Endothelial cell of umbilical vein (primary cell): ENCODE results near the gene PPEF2. TPM values are rescaled to one million over a fixed set of nuclear protein-coding genes. Genes with fewer than 3 reads are reported as not detected.

Source experiments
- BruUV-seq: library from RNA; stranded (reverse); fragments of 400-500 nt; replicated peaks from 2 replicates; lab custom pipeline; 2021; lab: Mats Ljungman, UMichigan
- CTCF ChIA-PET: fragments of 300-600, 350-600 bp; sonication (Branson Sonifier 250); formaldehyde crosslinking; loops from one replicate; lab custom pipeline; 2021; ENCODE audit warnings: antibody characterized with exemption, inconsistent platforms; lab: Charles Lee
- POLR2A ChIA-PET: fragments of 300-600, 350-600 bp; sonication (Branson Sonifier 250); formaldehyde crosslinking; loops from one replicate; lab custom pipeline; 2021; ENCODE audit warnings: antibody characterized with exemption, inconsistent platforms; lab: Charles Lee
- DNase-seq: peaks from one replicate; pipeline ENCODE4 v3.0.0-alpha.2; 2011; ENCODE audit warnings: low read depth, low spot score
- FAIRE-seq: peaks from 2 replicates; lab custom pipeline; 2011; peaks lifted over from hg19 to GRCh38; lab: Jason Lieb, UNC
- H2AFZ ChIP-seq: 2 replicates; pipeline ENCODE4 v1.6.0; 2012; ENCODE audit warnings: low read depth, low read length, control low read depth, inconsistent platforms
- H3K27ac ChIP-seq: 2 replicates; pipeline ENCODE4 v1.5.1; 2011; ENCODE audit warnings: low read depth, mild to moderate bottlenecking, control low read depth, low read length, moderate library complexity; ENCODE audit not compliant: insufficient read depth
- H3K27me3 ChIP-seq, 2 experiments: 2 replicates each; pipeline versions ENCODE4 v1.6.0 to v1.6.1; 2011; ENCODE audit warnings: low read length in 2 of 2, mixed read lengths in 1 of 2; ENCODE audit not compliant: control insufficient read depth in 2 of 2, insufficient read depth in 2 of 2
- H3K36me3 ChIP-seq, 2 experiments: 2 replicates in 1 of 2; 3 replicates in 1 of 2; pipeline ENCODE4 v1.5.1; 2011; ENCODE audit warnings: low read length in 2 of 2, mild to moderate bottlenecking in 1 of 2, moderate library complexity in 1 of 2; ENCODE audit not compliant: control insufficient read depth in 2 of 2, insufficient read depth in 2 of 2; ENCODE audit errors: extremely low read depth in 1 of 2
- H3K4me1 ChIP-seq: 3 replicates; pipeline ENCODE4 v1.5.1; 2011; ENCODE audit warnings: mild to moderate bottlenecking, low read length; ENCODE audit not compliant: control insufficient read depth, insufficient read depth; ENCODE audit errors: extremely low read depth
- H3K4me2 ChIP-seq: 2 replicates; pipeline ENCODE4 v1.6.1; 2011; ENCODE audit warnings: low read length, control low read depth, mixed read lengths; ENCODE audit not compliant: insufficient read depth
- H3K4me3 ChIP-seq, 3 experiments: fragments of 200-600 bp in 1 of 3; sonication (generic), shearing (Covaris generic) in 1 of 3; replicated peaks in 1 of 3; 2 replicates each; pipeline ENCODE4 v1.5.1; 2011 to 2016; ENCODE audit warnings: control low read depth in 3 of 3, low read length in 3 of 3, mild to moderate bottlenecking in 2 of 3, inconsistent platforms in 1 of 3, low read depth in 1 of 3, moderate library complexity in 1 of 3; ENCODE audit not compliant: insufficient read depth in 1 of 3
- H3K79me2 ChIP-seq: 2 replicates; pipeline ENCODE4 v1.6.0; 2012; ENCODE audit warnings: low read length, inconsistent platforms; ENCODE audit not compliant: control insufficient read depth, insufficient read depth
- H3K9ac ChIP-seq: replicated peaks from 2 replicates; pipeline ENCODE3; 2011; ENCODE audit warnings: low read length, control low read depth; ENCODE audit not compliant: insufficient read depth; ENCODE audit errors: extremely low read depth
- H3K9me1 ChIP-seq: replicated peaks from 3 replicates; pipeline ENCODE4 v1.6.0; 2011; ENCODE audit warnings: mild to moderate bottlenecking, low read length; ENCODE audit not compliant: control insufficient read depth, insufficient read depth; ENCODE audit errors: extremely low read depth
- H3K9me3 ChIP-seq: replicated peaks from 2 replicates; pipeline ENCODE4 v1.5.1; 2012; ENCODE audit warnings: low read length, inconsistent platforms; ENCODE audit not compliant: control insufficient read depth, insufficient read depth
- H4K20me1 ChIP-seq: replicated peaks from 2 replicates; pipeline ENCODE3; 2011; ENCODE audit warnings: mild to moderate bottlenecking, low read length; ENCODE audit not compliant: control insufficient read depth, insufficient read depth; ENCODE audit errors: extremely low read depth
- CTCF ChIP-seq, 2 donors: IDR thresholded peaks; 1 replicate in 1 of 2; 2 replicates in 1 of 2; pipeline ENCODE4 v1.5.1; 2011; ENCODE audit warnings: low read length in 2 of 2, mild to moderate bottlenecking in 2 of 2, moderate library complexity in 2 of 2, control low read depth in 1 of 2, inconsistent platforms in 1 of 2, low read depth in 1 of 2; ENCODE audit not compliant: insufficient read depth in 1 of 2; ENCODE audit errors: extremely low read depth in 1 of 2
- EZH2 ChIP-seq: IDR thresholded peaks from 2 replicates; pipeline ENCODE4 v1.6.1; 2012; ENCODE audit warnings: borderline replicate concordance, low read depth, mild to moderate bottlenecking, moderate library complexity, low read length, inconsistent platforms; ENCODE audit not compliant: severe bottlenecking
- FOS ChIP-seq: IDR thresholded peaks from 2 replicates; pipeline ENCODE4 v1.6.1; 2011; ENCODE audit warnings: mild to moderate bottlenecking, low read length, moderate library complexity, borderline replicate concordance; ENCODE audit not compliant: insufficient read depth
- GATA2 ChIP-seq: IDR thresholded peaks from 2 replicates; pipeline ENCODE4 v1.7.0; 2011; ENCODE audit warnings: low read depth, mild to moderate bottlenecking, moderate library complexity, mixed read lengths, low read length; ENCODE audit not compliant: insufficient read length, insufficient read depth
- JUN ChIP-seq: IDR thresholded peaks from 2 replicates; pipeline ENCODE4 v1.6.1; 2011; ENCODE audit warnings: borderline replicate concordance, low read depth; ENCODE audit not compliant: insufficient read length, insufficient read depth
- MYC ChIP-seq: IDR thresholded peaks from one replicate; pipeline ENCODE4 v1.6.1; 2011; ENCODE audit warnings: mild to moderate bottlenecking, low read depth, low read length
- POLR2A ChIP-seq: IDR thresholded peaks from 2 replicates; pipeline ENCODE4 v1.6.1; 2012; ENCODE audit warnings: low read depth, mild to moderate bottlenecking, control low read depth, low read length
- POLR2AphosphoS5 ChIP-seq: IDR thresholded peaks from 2 replicates; pipeline ENCODE4 v1.6.1; 2012; ENCODE audit warnings: low read depth, mild to moderate bottlenecking, control low read depth, low read length, moderate library complexity; ENCODE audit not compliant: insufficient read depth
- dilution Hi-C: fragments of 300-500 bp; cut with MboI; formaldehyde crosslinking; loops from one replicate; pipeline ENCODE4 v1.15.0; 2019; ENCODE audit warnings: low sequenced_read_pairs; ENCODE audit not compliant: extremely low pct_ligation_motif_present
- intact Hi-C: fragments of 100-400 bp; cut with micrococcal nuclease; formaldehyde crosslinking; loops from one replicate; pipeline ENCODE4 v1.10.0; 2022
- polyA plus RNA-seq, 4 experiments: library from polyadenylated mRNA; depleted of rRNA in 3 of 4; stranded (reverse) in 3 of 4; unstranded in 1 of 4; fragments of >200 nt; gene quantifications; 2 replicates each; pipeline versions ENCODE4 v1.2.1 to v1.2.3, GENCODE V29; 2011 to 2012; ENCODE audit warnings: missing spikeins in 1 of 4
- total RNA-seq: library from RNA; stranded (reverse); gene quantifications from 2 replicates; pipeline ENCODE4 v1.2.3, GENCODE V29; 2021
- TF ChIP-seq, protein P1 (sequence below): IDR thresholded peaks from 2 replicates; pipeline ENCODE4 v1.6.1; 2011; ENCODE audit not compliant: insufficient read depth, insufficient read length

The PPEF2 gene
- total and polyA plus RNA-seq, 2 donors (not counting 3 experiments of a cell fraction or from before 2014, with no cell fraction given), result 0.23 TPM; not detected in 1

DNA sequence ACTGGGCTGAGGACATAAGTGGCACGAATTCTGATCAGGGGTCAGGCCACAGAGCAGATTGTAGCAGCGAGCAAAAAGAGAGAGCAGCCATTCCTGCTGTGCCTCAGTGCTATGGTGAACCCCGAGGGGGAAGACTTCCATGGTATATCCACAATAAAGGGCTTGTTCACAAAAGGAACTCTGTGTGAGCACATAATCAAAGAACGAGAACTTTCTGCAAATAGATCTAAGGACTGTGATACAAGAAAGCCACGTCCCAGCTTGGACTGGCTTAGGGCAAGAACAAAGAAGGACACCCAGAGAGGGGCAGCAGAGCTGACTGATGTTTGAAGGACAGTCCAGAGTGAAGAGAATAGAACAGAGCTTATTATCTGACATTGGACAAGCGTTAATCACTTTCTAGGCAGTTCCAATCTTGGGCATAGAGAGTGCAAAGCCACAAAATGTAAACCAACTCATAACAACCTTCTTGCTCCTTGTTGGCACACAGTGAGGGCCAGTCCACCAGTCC lies 24.0 kb downstream of the PPEF2 start:
- no peak overlapping the region for H3K4me2 ChIP-seq
- peaks cover 2% of the 10 kb centered on the region in 2 experiments for H3K27me3 ChIP-seq
- CTCF ChIA-PET, result interaction anchor here (0.8 to 3.3 kb wide), 2 partner anchors 18 to 38 kb away, joined by 3 to 13 read pairs; no protein-coding TSS in a partner anchor
- H3K4me3 ChIP-seq, result no peak overlapping the region
- no peaks in the 10 kb centered on the region for H3K9me1 ChIP-seq
- H2AFZ ChIP-seq, result no peak overlapping the region
- dilution Hi-C loops (no loop called here), intact Hi-C loops (no loop called here)
- no peak overlapping the region for H3K27ac ChIP-seq
- no peak for FAIRE-seq
- no peaks in the 10 kb centered on the region for H4K20me1 ChIP-seq
- no peaks in the 10 kb centered on the region for H3K9me3 ChIP-seq
- no peak for TF ChIP-seq CTCF (IDR thresholded peaks at IDR 0.05; ENCODE audit: extremely low read depth in 1 of 2, insufficient read depth in 1 of 2, low read depth in 1 of 2, low read length in 2 of 2)
- TF ChIP-seq EZH2, result no peak
- TF ChIP-seq GATA2, result no peak
- TF ChIP-seq JUN, result no peak
- TF ChIP-seq, protein P1, sequence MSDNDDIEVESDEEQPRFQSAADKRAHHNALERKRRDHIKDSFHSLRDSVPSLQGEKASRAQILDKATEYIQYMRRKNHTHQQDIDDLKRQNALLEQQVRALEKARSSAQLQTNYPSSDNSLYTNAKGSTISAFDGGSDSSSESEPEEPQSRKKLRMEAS, result no peak
- TF ChIP-seq POLR2AphosphoS5, result no peak
- TF ChIP-seq POLR2A, result no peak
- no peak for TF ChIP-seq FOS
- TF ChIP-seq MYC, result no peak
- BruUV-seq, result no TSS peak
- H3K79me2 ChIP-seq, result no peaks in the 10 kb centered on the region
- H3K9ac ChIP-seq, result no peak overlapping the region
- H3K36me3 ChIP-seq, result no peaks in the 10 kb centered on the region
- POLR2A ChIA-PET, result no interaction called here
- H3K4me1 ChIP-seq, result peaks cover 2% of the 10 kb centered on the region
- DNase-seq, result no peak
